ENCODE measurements around the gene HIGD1A. TPM values are rescaled to one million over a fixed set of nuclear protein-coding genes. Genes with fewer than 3 reads are reported as not detected.

The HIGD1A gene
- total RNA-seq, 1 experiment from 2014 or later: 77.6 TPM

DNA sequence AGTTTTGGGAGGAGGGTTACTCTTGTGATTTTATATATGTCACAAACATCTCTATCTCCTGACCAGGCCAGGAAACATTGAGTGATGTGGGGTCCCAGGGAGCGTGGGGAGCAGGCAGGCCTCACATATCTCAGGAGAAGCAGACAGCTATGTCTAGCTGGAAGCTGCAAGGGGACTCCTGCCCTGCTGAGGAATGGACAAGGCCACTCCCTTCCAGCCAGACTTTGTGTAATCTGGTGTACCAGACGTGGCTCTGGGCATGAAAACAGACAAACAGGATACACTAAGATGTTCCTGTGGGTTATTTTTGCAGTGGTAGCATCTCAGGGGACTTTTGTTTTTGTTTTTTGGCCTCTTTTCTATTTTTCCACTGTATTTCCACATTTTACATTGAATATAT, 48.2 kb upstream of the HIGD1A start:
- Histone ChIP-seq H2BK12ac (ENCODE audit: insufficient read length, low read depth, low read length) (no peak overlapping the region), H2BK15ac (ENCODE audit: low read depth, low read length) (no peak overlapping the region), H3K79me1 (ENCODE audit: insufficient read depth, low read depth, low read length, poor library complexity, severe bottlenecking) (no peaks in the 10 kb centered on the region), H4K8ac (replicated peaks; ENCODE audit: insufficient read length, low read depth, low read length) (no peak overlapping the region), H2BK120ac (ENCODE audit: low read depth, low read length, poor library complexity, severe bottlenecking) (no peak overlapping the region), H3K9me3 (ENCODE audit: control insufficient read depth, low read depth, low read length) (no peaks in the 10 kb centered on the region), H4K91ac (ENCODE audit: insufficient read length, low read depth, low read length) (no peak overlapping the region), H4K20me1 (ENCODE audit: control insufficient read depth, insufficient read depth, insufficient read length) (no peaks in the 10 kb centered on the region), H3K14ac (ENCODE audit: insufficient read depth, low read length) (no peak overlapping the region), H2BK20ac (ENCODE audit: low read depth, low read length, poor library complexity, severe bottlenecking) (no peak overlapping the region), H3K9ac (ENCODE audit: extremely low read depth, insufficient read length, low read length) (no peak overlapping the region), H3K18ac (ENCODE audit: insufficient read length, low read depth, low read length) (no peak overlapping the region), H2AFZ (ENCODE audit: low read length) (no peak overlapping the region), H3K4me1 (ENCODE audit: insufficient read depth, low read length) (no peaks in the 10 kb centered on the region), H2BK5ac (ENCODE audit: insufficient read length, low read length) (no peak overlapping the region), H2AK5ac (ENCODE audit: insufficient read length, low read length) (no peak overlapping the region), H3K79me2 (ENCODE audit: insufficient read depth, low read length) (no peaks in the 10 kb centered on the region; the same call in 1 of the 2 replicates), H4K5ac (ENCODE audit: insufficient read length, low read depth, low read length) (no peak overlapping the region), H3K23me2 (ENCODE audit: insufficient read length, low read depth, low read length, poor library complexity, severe bottlenecking) (no peaks in the 10 kb centered on the region), H3T11ph (ENCODE audit: low read length) (no peak overlapping the region), H3K27me3 (ENCODE audit: insufficient read depth, low read length) (no peaks in the 10 kb centered on the region), H3K27ac (ENCODE audit: insufficient read length, low read depth, low read length) (no peak overlapping the region), H3K56ac (ENCODE audit: insufficient read length, low read depth, low read length) (no peak overlapping the region), H3K4ac (ENCODE audit: low read depth, low read length) (no peak overlapping the region), H3K4me2 (ENCODE audit: insufficient read depth, insufficient read length, low read length) (no peak overlapping the region), H3K23ac (ENCODE audit: insufficient read length, low read depth, low read length) (no peak overlapping the region)
- Mint-ChIP-seq H3K9me3 (peaks cover 0 to 3% of the 10 kb centered on the region in 2 experiments; a peak in 1 of 5 replicates), H3K4me1 (peaks cover 7 to 8% of the 10 kb centered on the region in 2 experiments), H3K36me3 (ENCODE audit: insufficient read depth in 1 of 3, low read depth in 3 of 3) (no peaks in the 10 kb centered on the region), H3K27me3 (ENCODE audit: low read depth) (peaks cover 1% of the 10 kb centered on the region; the same call in 1 of the 2 replicates), H3K4me3 (no peak overlapping the region), H3K27ac (peak overlapping the region in 1 of 3 experiments; percentile 37; a peak in 1 of 7 replicates)
- no CpG with 5 or more reads among the region's 2 CpGs for WGBS (ENCODE audit: extremely low coverage, insufficient read length, low lambda C conversion rate)
- no peak for TF ChIP-seq CTCF (conservative IDR thresholded peaks at IDR 0.05)
- DNase-seq: no peak
